WTC11 (cell line): Measurements from ENCODE around the gene ALX4.

ENCODE experiments used
- ESRRA ChIP-seq: sonication (generic); formaldehyde crosslinking; IDR thresholded peaks from 2 replicates; pipeline ENCODE4 v1.8.1; 2022; ENCODE audit warnings: mild to moderate bottlenecking, missing genetic modification reagents, borderline replicate concordance
- FOXJ3 ChIP-seq: sonication (generic); formaldehyde crosslinking; IDR thresholded peaks from 2 replicates; pipeline ENCODE4 v1.9.0; 2021; ENCODE audit warnings: missing genetic modification reagents, mild to moderate bottlenecking, borderline replicate concordance
- JUN ChIP-seq: sonication (generic); formaldehyde crosslinking; IDR thresholded peaks from 2 replicates; pipeline ENCODE4 v1.8.0; 2023; ENCODE audit warnings: mild to moderate bottlenecking, missing genetic modification reagents
- MYBL2 ChIP-seq: sonication (generic); formaldehyde crosslinking; IDR thresholded peaks from 2 replicates; pipeline ENCODE4 v1.8.1; 2023; ENCODE audit warnings: mild to moderate bottlenecking, moderate library complexity, missing genetic modification reagents
- TEAD4 ChIP-seq: sonication (generic); formaldehyde crosslinking; IDR thresholded peaks from 2 replicates; pipeline ENCODE4 v1.8.0; 2022; ENCODE audit warnings: mild to moderate bottlenecking, missing genetic modification reagents
- TF ChIP-seq, protein P1 (sequence below): sonication (generic); formaldehyde crosslinking; IDR thresholded peaks from 2 replicates; pipeline ENCODE4 v1.8.0; 2022; ENCODE audit warnings: mild to moderate bottlenecking, missing genetic modification reagents
- TF ChIP-seq, protein P2 (sequence below): fragments of 200-600 bp; IDR thresholded peaks from 2 replicates; pipeline ENCODE4 v1.8.0; 2022; ENCODE audit warnings: antibody characterized with exemption
- TF ChIP-seq, protein P3 (sequence below): sonication (generic); formaldehyde crosslinking; conservative IDR thresholded peaks from 2 replicates; pipeline ENCODE4 v1.8.1; 2022; ENCODE audit warnings: mild to moderate bottlenecking, missing genetic modification reagents
- TF ChIP-seq, protein P4 (sequence below): sonication (generic); formaldehyde crosslinking; IDR thresholded peaks from 2 replicates; pipeline ENCODE4 v1.8.0; 2022; ENCODE audit warnings: mild to moderate bottlenecking, missing genetic modification reagents
- TF ChIP-seq, protein P5 (sequence below): fragments of 250-450 bp; sonication (Bioruptor Pico); IDR thresholded peaks from 2 replicates; pipeline ENCODE4 v1.9.0; 2021; ENCODE audit warnings: mild to moderate bottlenecking, borderline replicate concordance

DNA sequence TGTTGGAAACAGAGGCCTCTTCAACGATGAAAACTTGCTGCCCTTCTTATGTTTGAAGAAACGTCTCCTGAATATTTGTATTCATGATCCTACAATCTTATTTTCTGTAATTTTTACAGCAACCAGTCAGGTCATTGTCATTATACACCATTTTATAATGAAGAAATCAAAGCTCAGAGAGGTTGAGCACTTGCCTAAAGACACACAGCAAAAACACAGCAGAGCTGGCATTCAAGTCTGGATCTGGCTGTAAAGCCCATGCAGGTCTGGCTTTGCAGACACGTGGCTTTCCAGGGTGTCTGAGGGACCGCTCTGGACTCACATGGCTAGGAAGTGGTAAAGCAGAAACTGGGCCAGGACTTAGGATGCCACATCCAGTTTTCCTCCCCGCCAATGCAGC, 15.8 kb upstream of the ALX4 start:
- no peak for TF ChIP-seq FOXJ3 (CRISPR knock-in tag)
- TF ChIP-seq, protein P1, sequence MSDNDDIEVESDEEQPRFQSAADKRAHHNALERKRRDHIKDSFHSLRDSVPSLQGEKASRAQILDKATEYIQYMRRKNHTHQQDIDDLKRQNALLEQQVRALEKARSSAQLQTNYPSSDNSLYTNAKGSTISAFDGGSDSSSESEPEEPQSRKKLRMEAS (CRISPR knock-in tag): no peak
- TF ChIP-seq, protein P2, sequence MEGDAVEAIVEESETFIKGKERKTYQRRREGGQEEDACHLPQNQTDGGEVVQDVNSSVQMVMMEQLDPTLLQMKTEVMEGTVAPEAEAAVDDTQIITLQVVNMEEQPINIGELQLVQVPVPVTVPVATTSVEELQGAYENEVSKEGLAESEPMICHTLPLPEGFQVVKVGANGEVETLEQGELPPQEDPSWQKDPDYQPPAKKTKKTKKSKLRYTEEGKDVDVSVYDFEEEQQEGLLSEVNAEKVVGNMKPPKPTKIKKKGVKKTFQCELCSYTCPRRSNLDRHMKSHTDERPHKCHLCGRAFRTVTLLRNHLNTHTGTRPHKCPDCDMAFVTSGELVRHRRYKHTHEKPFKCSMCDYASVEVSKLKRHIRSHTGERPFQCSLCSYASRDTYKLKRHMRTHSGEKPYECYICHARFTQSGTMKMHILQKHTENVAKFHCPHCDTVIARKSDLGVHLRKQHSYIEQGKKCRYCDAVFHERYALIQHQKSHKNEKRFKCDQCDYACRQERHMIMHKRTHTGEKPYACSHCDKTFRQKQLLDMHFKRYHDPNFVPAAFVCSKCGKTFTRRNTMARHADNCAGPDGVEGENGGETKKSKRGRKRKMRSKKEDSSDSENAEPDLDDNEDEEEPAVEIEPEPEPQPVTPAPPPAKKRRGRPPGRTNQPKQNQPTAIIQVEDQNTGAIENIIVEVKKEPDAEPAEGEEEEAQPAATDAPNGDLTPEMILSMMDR: no peak
- no peak for TF ChIP-seq MYBL2 (CRISPR knock-in tag)
- TF ChIP-seq TEAD4 (CRISPR knock-in tag): no peak
- TF ChIP-seq, protein P3, sequence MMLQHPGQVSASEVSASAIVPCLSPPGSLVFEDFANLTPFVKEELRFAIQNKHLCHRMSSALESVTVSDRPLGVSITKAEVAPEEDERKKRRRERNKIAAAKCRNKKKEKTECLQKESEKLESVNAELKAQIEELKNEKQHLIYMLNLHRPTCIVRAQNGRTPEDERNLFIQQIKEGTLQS: no peak
- TF ChIP-seq, protein P4, sequence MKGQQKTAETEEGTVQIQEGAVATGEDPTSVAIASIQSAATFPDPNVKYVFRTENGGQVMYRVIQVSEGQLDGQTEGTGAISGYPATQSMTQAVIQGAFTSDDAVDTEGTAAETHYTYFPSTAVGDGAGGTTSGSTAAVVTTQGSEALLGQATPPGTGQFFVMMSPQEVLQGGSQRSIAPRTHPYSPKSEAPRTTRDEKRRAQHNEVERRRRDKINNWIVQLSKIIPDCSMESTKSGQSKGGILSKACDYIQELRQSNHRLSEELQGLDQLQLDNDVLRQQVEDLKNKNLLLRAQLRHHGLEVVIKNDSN (CRISPR knock-in tag): no peak
- TF ChIP-seq JUN (CRISPR knock-in tag): no peak
- no peak for TF ChIP-seq ESRRA (CRISPR knock-in tag)
- TF ChIP-seq, protein P5, sequence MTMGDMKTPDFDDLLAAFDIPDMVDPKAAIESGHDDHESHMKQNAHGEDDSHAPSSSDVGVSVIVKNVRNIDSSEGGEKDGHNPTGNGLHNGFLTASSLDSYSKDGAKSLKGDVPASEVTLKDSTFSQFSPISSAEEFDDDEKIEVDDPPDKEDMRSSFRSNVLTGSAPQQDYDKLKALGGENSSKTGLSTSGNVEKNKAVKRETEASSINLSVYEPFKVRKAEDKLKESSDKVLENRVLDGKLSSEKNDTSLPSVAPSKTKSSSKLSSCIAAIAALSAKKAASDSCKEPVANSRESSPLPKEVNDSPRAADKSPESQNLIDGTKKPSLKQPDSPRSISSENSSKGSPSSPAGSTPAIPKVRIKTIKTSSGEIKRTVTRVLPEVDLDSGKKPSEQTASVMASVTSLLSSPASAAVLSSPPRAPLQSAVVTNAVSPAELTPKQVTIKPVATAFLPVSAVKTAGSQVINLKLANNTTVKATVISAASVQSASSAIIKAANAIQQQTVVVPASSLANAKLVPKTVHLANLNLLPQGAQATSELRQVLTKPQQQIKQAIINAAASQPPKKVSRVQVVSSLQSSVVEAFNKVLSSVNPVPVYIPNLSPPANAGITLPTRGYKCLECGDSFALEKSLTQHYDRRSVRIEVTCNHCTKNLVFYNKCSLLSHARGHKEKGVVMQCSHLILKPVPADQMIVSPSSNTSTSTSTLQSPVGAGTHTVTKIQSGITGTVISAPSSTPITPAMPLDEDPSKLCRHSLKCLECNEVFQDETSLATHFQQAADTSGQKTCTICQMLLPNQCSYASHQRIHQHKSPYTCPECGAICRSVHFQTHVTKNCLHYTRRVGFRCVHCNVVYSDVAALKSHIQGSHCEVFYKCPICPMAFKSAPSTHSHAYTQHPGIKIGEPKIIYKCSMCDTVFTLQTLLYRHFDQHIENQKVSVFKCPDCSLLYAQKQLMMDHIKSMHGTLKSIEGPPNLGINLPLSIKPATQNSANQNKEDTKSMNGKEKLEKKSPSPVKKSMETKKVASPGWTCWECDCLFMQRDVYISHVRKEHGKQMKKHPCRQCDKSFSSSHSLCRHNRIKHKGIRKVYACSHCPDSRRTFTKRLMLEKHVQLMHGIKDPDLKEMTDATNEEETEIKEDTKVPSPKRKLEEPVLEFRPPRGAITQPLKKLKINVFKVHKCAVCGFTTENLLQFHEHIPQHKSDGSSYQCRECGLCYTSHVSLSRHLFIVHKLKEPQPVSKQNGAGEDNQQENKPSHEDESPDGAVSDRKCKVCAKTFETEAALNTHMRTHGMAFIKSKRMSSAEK (CRISPR knock-in tag): no peak
